Cardiac muscle cell (in vitro differentiated cells and primary cell): Measurements from ENCODE around the gene DLD. TPM values are rescaled to one million over a fixed set of nuclear protein-coding genes. Genes with fewer than 3 reads are reported as not detected.

Source experiments
- DNase-seq, 2 donors: peaks; one replicate each; pipeline versions ENCODE4 v3.0.0 to v3.0.0-alpha.2; 2010 to 2017; ENCODE audit warnings: low read depth in 1 of 2, low spot score in 1 of 2
- H3K27ac ChIP-seq: fragments of 200-600 bp; sonication (generic); 2 replicates; pipeline ENCODE4 v1.5.1; 2016
- H3K27me3 ChIP-seq: fragments of 200-600 bp; sonication (generic); 2 replicates; pipeline ENCODE4 v1.6.0; 2016; ENCODE audit warnings: control low read depth
- H3K36me3 ChIP-seq: fragments of 200-600 bp; sonication (generic); 2 replicates; pipeline ENCODE4 v1.5.1; 2016; ENCODE audit warnings: control low read depth
- H3K4me1 ChIP-seq: fragments of 200-600 bp; sonication (generic); 2 replicates; pipeline ENCODE4 v1.8.1; 2017; ENCODE audit warnings: low read depth, mild to moderate bottlenecking, mixed run types
- H3K4me3 ChIP-seq: fragments of 200-600 bp; sonication (generic); 2 replicates; pipeline ENCODE4 v1.5.1; 2016; ENCODE audit warnings: mild to moderate bottlenecking
- H3K9me3 ChIP-seq: fragments of 200-600 bp; sonication (generic); 2 replicates; pipeline ENCODE4 v1.5.1; 2017; ENCODE audit warnings: low read depth, mild to moderate bottlenecking, control low read depth
- CTCF ChIP-seq: IDR thresholded peaks from 2 replicates; pipeline ENCODE4 v1.5.1; 2012; ENCODE audit warnings: low read depth, mild to moderate bottlenecking, low read length
- polyA plus RNA-seq: library from polyadenylated mRNA; unstranded; fragments of >200 nt; fragmentation: Nextera tagmentation; extraction: Ambion mirVana; gene quantifications from 2 replicates; pipeline ENCODE4 v1.2.1, GENCODE V29; 2016
- total RNA-seq: library from RNA; depleted of rRNA; stranded (reverse); fragments of >200 nt; gene quantifications from 2 replicates; pipeline ENCODE4 v1.2.3, GENCODE V29; 2016

Gene DLD
- total and polyA plus RNA-seq, 2 experiments from 2014 or later, result 199 to 250 TPM

- H3K27ac ChIP-seq, result no peak overlapping the region
- H3K9me3 ChIP-seq, result no peaks in the 10 kb centered on the region
- peaks cover 33% of the 10 kb centered on the region for H3K36me3 ChIP-seq
- H3K4me1 ChIP-seq, result no peaks in the 10 kb centered on the region
- no peak overlapping the region for H3K4me3 ChIP-seq
- no peak for TF ChIP-seq CTCF
- no peak for DNase-seq
- H3K27me3 ChIP-seq, result no peaks in the 10 kb centered on the region
Observed at GRCh38 chr7:107924841-107925504, 34.0 kb downstream of the DLD start.

DNA sequence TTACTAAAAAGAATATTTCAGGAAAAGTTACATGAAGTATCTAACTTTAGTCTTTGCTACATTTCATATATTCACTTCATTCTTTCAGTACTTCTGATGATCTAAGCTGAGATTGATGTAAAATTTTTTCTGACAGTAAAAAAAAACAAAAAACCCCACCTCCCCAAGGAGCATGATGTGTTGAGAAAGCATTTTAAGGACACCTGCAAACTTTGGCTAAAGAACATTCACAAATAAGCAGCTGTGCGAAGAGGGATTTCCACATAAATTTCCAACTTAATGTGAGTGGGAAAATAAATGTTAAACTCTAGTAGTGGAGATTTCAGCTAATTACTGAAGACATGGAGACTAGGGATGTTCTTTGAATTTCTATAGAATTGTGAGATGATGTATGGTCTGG lies 35.5 kb downstream of the DLD start:
- Histone ChIP-seq H3K9me3 (no peaks in the 10 kb centered on the region), H3K4me1 (no peaks in the 10 kb centered on the region), H3K36me3 (peaks cover 40% of the 10 kb centered on the region), H3K27ac (no peak overlapping the region), H3K4me3 (no peak overlapping the region), H3K27me3 (no peaks in the 10 kb centered on the region)
- TF ChIP-seq CTCF, result no peak
- DNase-seq, result no peak

GRCh38 chr7:107931740-107932515 lies 40.9 kb downstream of the DLD start:
- no peak for TF ChIP-seq CTCF
- no peak overlapping the region for H3K4me3 ChIP-seq
- H3K4me1 ChIP-seq, result peaks cover 19% of the 10 kb centered on the region
- H3K36me3 ChIP-seq, result peaks cover 22% of the 10 kb centered on the region
- DNase-seq, result peak in 1 of 2 donors; percentile 72
- H3K27ac ChIP-seq, result no peak overlapping the region
- no peaks in the 10 kb centered on the region for H3K9me3 ChIP-seq
- no peaks in the 10 kb centered on the region for H3K27me3 ChIP-seq

GRCh38 chr7:107932805-107933204 lies 41.8 kb downstream of the DLD start:
- no peaks in the 10 kb centered on the region for H3K27me3 ChIP-seq
- peaks cover 13% of the 10 kb centered on the region for H3K36me3 ChIP-seq
- peak overlapping the region; percentile 16 for H3K27ac ChIP-seq
- no peak overlapping the region for H3K4me3 ChIP-seq
- no peaks in the 10 kb centered on the region for H3K9me3 ChIP-seq
- TF ChIP-seq CTCF, result no peak
- no peak for DNase-seq
- peaks cover 19% of the 10 kb centered on the region for H3K4me1 ChIP-seq

GRCh38 chr7:107933386-107934013 lies 42.5 kb downstream of the DLD start:
- no peak for DNase-seq
- Histone ChIP-seq H3K4me3 (no peak overlapping the region), H3K4me1 (peaks cover 19% of the 10 kb centered on the region), H3K27me3 (no peaks in the 10 kb centered on the region), H3K27ac (peak overlapping the region; percentile 16), H3K9me3 (no peaks in the 10 kb centered on the region), H3K36me3 (peaks cover 13% of the 10 kb centered on the region)
- no peak for TF ChIP-seq CTCF
